Cerebellar cortex (tissue), 1 donor: ENCODE data around the gene RGS7BP.

Source experiments
- DNase-seq: peaks from one replicate; pipeline ENCODE4 v3.0.0-alpha.2; 2015; ENCODE audit warnings: low spot score

Gene RGS7BP

DNA sequence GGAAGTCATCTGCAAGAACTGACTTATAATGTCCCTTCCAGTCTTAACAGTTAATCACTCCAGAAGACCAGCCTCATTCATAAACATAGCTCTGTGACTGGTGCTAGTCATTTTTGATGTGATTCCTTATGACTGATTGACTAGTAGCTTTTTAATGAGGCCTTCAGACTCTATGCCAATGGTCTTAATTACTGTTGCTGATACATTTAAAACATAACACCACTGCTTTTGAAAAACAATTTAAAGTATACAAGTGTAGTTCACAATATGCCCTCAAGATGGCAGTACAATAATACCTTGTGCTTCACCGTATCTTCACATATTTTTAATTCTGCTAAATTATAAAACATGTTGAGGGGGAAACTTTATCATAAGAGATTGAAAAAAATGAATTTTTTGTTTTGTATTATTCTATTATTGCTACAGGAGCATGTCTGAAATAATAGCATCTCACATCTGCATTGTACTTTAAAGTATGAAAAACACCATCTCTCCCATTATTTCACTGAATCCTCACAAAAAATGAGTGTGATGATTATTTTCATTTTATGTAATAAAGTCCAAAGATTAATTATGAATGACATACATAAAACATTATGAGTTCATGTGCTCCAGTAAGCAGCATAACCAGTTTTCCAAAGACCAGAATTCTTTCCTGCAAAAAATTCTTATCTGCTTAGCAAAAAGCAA, 129.3 kb downstream of the RGS7BP start:
- DNase-seq: peak; percentile 33

GRCh38 chr5:64637144-64637543, 131.3 kb downstream of the RGS7BP start:
- DNase-seq: no peak

DNA sequence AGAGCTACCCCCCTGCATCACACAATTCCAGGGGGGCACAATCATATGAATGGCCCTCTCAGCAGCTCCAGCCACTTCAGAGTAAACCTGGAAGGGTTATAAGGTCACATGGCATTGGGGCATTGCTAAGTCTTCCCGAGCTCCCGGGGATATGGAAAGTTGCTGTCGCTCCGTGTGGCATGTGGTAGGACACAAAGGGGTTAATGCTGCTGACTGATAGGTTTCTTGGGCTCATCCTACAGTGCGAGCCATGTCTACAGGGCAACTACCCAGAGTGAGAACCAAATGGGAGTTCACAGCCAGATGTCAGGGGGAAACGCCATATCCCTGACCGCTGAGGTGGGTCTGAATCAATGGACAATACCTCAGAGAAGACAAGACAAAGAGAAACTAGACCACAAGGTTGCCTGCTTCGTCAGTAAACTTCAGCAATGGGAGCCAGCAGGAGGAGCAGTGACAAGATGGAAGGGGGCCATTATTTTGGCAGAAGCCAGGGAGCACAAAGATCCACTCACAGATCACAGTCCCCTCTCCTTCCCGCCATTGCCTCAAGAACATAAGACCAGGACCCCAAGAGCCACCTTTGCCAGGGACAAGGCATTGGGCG, 132.1 kb downstream of the RGS7BP start:
- DNase-seq: peak; percentile 7

DNA sequence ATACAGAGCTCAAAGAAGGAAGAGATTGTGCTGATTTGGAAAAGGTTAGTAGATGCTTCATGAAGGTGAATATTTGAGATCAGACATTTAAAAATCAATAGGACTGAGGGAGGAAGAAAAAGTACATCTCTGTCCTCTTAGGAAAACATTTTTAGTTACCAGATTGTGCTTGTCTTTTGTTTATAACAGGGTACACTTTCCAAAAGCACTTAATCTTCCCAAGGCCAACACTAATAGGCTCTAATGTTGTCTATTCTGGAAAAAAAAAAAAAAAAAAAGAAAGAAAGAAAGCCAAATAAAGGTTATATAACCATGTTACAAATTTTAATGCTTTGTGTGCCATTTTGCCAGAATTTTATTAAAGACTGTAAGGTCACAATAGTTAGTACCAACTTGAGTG, 139.0 kb downstream of the RGS7BP start:
- DNase-seq: no peak

GRCh38 chr5:64646169-64646568, 140.4 kb downstream of the RGS7BP start:
- no peak for DNase-seq

- DNase-seq: no peak
These were observed 143.7 kb downstream of the RGS7BP start for GRCh38 chr5:64649512-64649911.

GRCh38 chr5:64653766-64654560, 148.1 kb downstream of the RGS7BP start:
- no peak for DNase-seq

GRCh38 chr5:64654561-64654938, 148.7 kb downstream of the RGS7BP start:
- DNase-seq: no peak

GRCh38 chr5:64655596-64655995, 149.8 kb downstream of the RGS7BP start:
- DNase-seq: no peak

- no peak for DNase-seq
These were observed 153.5 kb downstream of the RGS7BP start for GRCh38 chr5:64659289-64659688.
